ENCODE results near the gene DISC1.

DNA sequence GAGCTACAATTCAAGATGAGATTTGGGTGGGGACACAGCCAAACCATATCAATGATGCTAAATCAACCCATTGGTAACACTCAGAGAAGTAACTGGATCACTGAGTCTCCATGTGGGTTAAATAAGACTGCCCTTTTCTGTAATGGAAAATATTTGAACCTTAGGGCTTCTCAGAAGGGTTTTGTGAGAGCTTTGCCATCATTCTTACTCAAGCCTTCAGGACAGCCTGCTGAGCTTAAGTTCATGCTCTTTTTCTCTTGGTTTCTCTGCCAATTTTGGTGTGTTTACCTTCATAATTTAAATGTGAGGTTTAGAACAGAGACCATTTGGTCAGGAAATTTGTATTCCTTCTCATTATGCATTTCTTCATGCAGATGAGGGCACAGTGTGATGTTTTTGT is 74.7 kb downstream of the DISC1 start:
- TF ChIP-seq EGR1 (IDR thresholded peaks at IDR 0.05) (no peak), CREB1 (IDR thresholded peaks at IDR 0.05; ENCODE audit: low read depth) (no peak), NFIC (IDR thresholded peaks at IDR 0.05) (no peak), YY1 (IDR thresholded peaks at IDR 0.05; ENCODE audit: low read depth) (no peak), MAX (IDR thresholded peaks at IDR 0.05) (no peak), REST (IDR thresholded peaks at IDR 0.05; ENCODE audit: low read depth) (no peak), TAF1 (IDR thresholded peaks at IDR 0.05; ENCODE audit: low read depth) (no peak), RAD21 (IDR thresholded peaks at IDR 0.05; ENCODE audit: low read depth) (no peak), EP300 (IDR thresholded peaks at IDR 0.05; ENCODE audit: borderline replicate concordance) (no peak)

Measured in Ishikawa (cell line).